ENCODE measurements around the gene FAM120B.

Gene FAM120B

DNA sequence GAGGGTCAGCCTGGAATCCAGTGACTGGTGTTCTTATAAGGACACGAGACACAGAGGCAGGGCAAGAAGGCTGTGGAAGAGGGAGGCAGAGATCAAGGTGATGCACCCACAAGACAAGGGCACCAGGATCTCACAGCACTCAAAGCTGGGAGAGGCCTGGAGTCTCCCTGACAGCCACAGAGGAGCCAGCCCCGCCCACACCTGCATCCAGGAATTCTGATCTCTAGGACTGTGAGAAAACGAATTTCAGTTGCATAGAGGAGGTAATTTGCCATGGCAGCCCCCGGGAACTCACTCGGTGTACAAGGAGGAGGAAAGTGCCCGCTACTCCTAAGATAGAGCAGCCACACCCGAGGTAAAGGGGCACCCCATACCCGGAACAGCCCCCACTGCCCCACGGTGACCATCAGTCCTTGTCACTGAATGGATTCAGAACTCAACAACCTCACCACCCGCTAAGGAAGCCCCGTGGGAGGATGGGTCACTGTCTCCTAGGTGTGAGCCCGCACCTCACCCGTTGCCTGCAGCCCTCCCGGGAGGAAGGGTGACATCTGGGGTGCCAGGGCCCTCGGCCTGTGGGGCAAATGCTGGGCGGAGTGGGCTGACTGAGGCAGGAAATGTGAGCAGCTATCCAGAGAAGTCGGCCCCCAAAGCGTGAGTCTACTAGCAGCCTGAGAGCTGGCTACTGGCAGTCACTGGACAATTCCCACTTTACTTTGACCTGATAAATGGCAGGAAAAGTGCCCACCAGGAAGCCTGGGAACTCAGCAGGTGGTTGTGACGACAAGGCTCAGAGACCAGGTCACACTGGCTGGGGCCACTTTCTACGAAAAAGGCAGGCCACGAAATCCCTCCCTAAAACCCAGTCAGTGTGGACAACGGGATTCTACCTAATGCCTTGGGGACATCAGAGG is 38.1 kb upstream of the FAM120B start:
- TF ChIP-seq, protein P1, sequence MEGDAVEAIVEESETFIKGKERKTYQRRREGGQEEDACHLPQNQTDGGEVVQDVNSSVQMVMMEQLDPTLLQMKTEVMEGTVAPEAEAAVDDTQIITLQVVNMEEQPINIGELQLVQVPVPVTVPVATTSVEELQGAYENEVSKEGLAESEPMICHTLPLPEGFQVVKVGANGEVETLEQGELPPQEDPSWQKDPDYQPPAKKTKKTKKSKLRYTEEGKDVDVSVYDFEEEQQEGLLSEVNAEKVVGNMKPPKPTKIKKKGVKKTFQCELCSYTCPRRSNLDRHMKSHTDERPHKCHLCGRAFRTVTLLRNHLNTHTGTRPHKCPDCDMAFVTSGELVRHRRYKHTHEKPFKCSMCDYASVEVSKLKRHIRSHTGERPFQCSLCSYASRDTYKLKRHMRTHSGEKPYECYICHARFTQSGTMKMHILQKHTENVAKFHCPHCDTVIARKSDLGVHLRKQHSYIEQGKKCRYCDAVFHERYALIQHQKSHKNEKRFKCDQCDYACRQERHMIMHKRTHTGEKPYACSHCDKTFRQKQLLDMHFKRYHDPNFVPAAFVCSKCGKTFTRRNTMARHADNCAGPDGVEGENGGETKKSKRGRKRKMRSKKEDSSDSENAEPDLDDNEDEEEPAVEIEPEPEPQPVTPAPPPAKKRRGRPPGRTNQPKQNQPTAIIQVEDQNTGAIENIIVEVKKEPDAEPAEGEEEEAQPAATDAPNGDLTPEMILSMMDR (IDR thresholded peaks at IDR 0.05; ENCODE audit: insufficient read depth, low read depth, low read length, missing control alignments) = no peak
- no peak for DNase-seq (ENCODE audit: low read depth)
- H3K4me3 ChIP-seq (ENCODE audit: low read depth, low read length) = no peak overlapping the region

DNA sequence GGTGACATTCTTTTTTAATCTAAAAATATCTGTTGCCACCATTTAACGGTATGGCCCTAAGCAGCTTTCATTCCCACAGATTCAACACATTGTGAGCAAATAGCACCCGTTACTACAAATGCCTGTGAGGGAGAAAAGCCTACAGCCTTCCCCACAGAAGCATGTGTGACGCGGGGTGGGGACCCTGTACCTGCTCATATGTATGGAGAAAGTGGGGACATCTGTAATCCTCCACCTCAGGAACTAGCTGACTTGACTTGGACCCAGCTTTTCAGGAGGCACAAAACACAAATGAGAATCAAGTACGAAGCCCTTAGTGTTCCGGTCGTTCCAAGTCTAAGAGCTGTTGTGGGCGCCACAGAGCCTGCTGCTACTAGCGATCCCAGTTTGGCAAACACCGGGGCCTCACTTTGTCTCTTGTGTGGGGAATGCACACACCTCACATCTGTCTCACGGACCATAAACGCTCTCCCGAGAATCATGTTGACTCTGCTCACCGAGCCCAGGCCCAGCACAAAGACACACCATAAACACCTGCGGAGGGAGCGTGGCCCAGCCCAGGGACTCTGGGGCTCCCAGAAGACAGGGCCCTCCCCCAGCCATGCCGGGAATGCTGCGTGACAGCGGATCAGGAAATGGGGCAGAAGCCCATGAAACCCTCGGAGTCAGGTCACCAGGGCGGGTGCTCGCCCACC is 37.3 kb upstream of the FAM120B start:
- H3K4me3 ChIP-seq (ENCODE audit: low read depth, low read length) = no peak overlapping the region
- TF ChIP-seq, protein P1 (IDR thresholded peaks at IDR 0.05; ENCODE audit: insufficient read depth, low read depth, low read length, missing control alignments) = no peak
- no peak for DNase-seq (ENCODE audit: low read depth)

DNA sequence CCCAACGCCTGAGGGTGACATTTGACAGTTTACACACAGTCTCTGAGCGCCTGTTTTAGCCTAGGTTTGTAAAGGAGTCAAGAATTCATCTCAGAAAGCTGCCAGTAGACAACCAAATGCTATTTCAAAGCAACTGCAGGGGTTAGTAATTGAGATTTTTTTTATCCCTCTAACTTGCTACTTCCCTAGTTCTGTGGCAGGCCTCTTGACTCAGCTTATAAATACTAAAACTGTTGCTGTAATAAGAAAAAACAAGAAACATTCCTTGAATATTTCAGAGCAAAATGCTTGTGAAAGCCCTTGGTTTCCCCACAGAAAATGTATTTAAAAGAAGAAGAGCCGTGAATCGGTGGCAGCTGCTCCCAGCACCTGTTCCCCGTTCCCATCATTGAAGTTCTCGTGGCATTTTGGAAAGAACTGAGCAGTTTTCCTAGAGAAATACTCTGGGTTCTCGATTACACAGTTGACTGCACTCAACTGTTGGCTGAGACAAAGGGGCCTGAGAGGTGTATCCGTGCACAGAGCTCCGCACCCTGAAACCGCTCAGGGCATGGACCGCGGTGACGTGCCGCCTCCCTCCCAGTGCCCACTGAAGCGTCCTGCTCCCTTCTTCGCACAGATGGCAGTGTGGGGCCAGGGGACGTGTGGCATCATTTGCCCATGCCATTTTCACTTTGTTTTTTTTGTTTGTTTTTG is 36.6 kb upstream of the FAM120B start:
- no peak for DNase-seq (ENCODE audit: low read depth)
- TF ChIP-seq, protein P1 (IDR thresholded peaks at IDR 0.05; ENCODE audit: insufficient read depth, low read depth, low read length, missing control alignments) = no peak
- no peak overlapping the region for H3K4me3 ChIP-seq (ENCODE audit: low read depth, low read length)

DNA sequence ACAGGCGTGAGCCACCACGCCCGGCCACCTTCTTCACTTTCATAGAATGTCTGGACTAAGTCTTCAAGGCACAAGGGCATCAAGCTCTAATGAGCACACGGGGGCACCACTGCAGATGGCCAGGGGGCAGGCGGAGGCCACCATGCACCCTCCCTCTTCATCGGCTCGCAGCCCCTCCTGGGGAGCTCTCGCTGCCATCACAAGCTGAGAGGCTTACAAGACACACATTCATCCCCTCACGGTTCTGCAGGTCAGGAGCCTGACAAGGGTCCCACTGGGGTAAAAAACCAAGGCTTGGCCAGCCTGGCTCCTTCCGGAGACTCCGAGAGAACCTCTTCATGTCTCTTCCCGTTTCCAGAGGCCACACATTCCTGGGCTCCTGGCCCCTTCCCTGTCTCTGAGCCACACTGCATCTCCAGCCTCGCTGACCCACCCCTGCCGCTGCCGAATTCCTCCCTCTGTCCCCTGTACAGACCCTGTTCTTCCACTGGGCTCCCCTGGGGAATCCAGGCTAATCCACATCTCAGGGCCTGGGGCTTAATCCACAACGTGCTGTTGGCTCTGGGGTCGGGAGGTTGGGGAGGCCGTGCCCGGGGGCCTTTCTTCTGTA is 35.5 kb upstream of the FAM120B start:
- TF ChIP-seq, protein P1 (IDR thresholded peaks at IDR 0.05; ENCODE audit: insufficient read depth, low read depth, low read length, missing control alignments) = no peak
- H3K4me3 ChIP-seq (ENCODE audit: low read depth, low read length) = peak overlapping the region; percentile 45
- DNase-seq (ENCODE audit: low read depth) = no peak

DNA sequence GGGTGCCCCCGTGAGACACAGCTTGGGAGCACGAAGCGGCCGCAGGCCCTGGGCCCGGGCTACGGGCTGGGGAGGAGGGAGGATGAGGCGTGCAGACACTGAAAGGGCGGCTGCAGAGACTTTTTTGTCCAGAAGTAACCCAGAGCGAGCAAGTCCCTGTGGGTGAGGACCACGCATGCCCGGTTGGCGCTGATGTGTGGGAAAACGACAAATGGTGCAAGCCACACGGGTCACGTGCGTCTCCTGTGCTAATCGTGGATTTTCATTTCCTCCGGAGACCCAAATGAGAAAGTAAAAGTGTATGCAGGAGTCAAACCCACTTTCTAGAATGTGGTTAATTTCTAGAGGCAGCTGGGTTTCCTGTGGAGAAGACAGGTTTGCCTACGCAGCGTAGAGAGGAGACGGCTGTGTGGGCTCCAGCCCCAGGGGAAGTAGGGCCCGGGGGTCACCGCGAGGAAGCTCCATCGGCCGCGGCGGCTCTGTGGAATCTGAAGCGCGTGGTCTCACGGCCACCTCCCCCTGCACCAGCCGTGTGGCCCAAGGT is 34.7 kb upstream of the FAM120B start:
- peak overlapping the region; percentile 45 for H3K4me3 ChIP-seq (ENCODE audit: low read depth, low read length)
- TF ChIP-seq, protein P1 (IDR thresholded peaks at IDR 0.05; ENCODE audit: insufficient read depth, low read depth, low read length, missing control alignments) = no peak
- peak; percentile 92 for DNase-seq (ENCODE audit: low read depth)

DNA sequence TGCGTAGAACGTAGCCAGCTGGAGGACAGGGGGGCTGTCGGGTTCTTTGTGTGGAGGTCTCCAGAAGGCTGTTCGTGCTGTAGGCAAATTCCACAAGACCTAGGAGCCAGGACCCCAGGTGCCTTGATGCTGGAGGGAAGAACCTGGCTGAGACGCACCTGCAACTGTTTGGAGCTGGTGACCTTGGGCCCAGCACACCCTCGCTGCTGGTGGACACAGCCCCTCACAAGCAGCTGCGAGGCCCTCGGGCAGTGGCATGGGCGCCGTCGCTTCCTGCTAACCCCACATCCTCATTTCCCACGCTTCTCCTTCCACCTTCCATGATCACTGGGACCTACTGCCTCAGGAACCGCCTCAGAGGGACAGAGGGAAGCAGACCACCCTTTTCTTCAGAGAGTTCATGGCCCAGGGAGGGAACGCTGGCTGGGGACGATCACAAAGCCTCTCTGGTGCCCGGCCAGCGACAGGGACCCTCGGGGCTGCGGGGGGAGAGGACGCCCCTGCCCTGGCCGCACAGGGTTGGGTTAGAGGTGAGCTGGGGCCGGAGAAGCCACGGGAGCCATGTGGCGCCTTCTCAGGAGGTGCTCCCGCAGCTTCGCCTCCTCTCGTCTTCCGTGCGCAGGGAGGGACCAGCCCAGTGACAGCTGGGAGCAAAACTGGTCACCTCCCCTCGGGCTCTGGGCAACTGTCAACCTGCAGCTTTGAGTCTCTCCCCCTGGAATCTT is 34.1 kb upstream of the FAM120B start:
- peak overlapping the region; percentile 45 for H3K4me3 ChIP-seq (ENCODE audit: low read depth, low read length)
- no peak for DNase-seq (ENCODE audit: low read depth)
- TF ChIP-seq, protein P1 (IDR thresholded peaks at IDR 0.05; ENCODE audit: insufficient read depth, low read depth, low read length, missing control alignments) = no peak
